Endothelial cell of umbilical vein (primary cell): ENCODE measurements around the gene BNC2. TPM values are rescaled to one million over a fixed set of nuclear protein-coding genes. Genes with fewer than 3 reads are reported as not detected.

Experiments used
- BruUV-seq: library from RNA; stranded (reverse); fragments of 400-500 nt; replicated peaks from 2 replicates; lab custom pipeline; 2021; lab: Mats Ljungman, UMichigan
- CTCF ChIA-PET: fragments of 300-600, 350-600 bp; sonication (Branson Sonifier 250); formaldehyde crosslinking; loops from one replicate; lab custom pipeline; 2021; ENCODE audit warnings: antibody characterized with exemption, inconsistent platforms; lab: Charles Lee
- POLR2A ChIA-PET: fragments of 300-600, 350-600 bp; sonication (Branson Sonifier 250); formaldehyde crosslinking; loops from one replicate; lab custom pipeline; 2021; ENCODE audit warnings: antibody characterized with exemption, inconsistent platforms; lab: Charles Lee
- DNase-seq: peaks from one replicate; pipeline ENCODE4 v3.0.0-alpha.2; 2011; ENCODE audit warnings: low read depth, low spot score
- FAIRE-seq: peaks from 2 replicates; lab custom pipeline; 2011; peaks lifted over from hg19 to GRCh38; lab: Jason Lieb, UNC
- H2AFZ ChIP-seq: 2 replicates; pipeline ENCODE4 v1.6.0; 2012; ENCODE audit warnings: low read depth, low read length, control low read depth, inconsistent platforms
- H3K27ac ChIP-seq: 2 replicates; pipeline ENCODE4 v1.5.1; 2011; ENCODE audit warnings: low read depth, mild to moderate bottlenecking, control low read depth, low read length, moderate library complexity; ENCODE audit not compliant: insufficient read depth
- H3K27me3 ChIP-seq, 2 experiments: 2 replicates each; pipeline versions ENCODE4 v1.6.0 to v1.6.1; 2011; ENCODE audit warnings: low read length in 2 of 2, mixed read lengths in 1 of 2; ENCODE audit not compliant: control insufficient read depth in 2 of 2, insufficient read depth in 2 of 2
- H3K36me3 ChIP-seq, 2 experiments: 2 replicates in 1 of 2; 3 replicates in 1 of 2; pipeline ENCODE4 v1.5.1; 2011; ENCODE audit warnings: low read length in 2 of 2, mild to moderate bottlenecking in 1 of 2, moderate library complexity in 1 of 2; ENCODE audit not compliant: control insufficient read depth in 2 of 2, insufficient read depth in 2 of 2; ENCODE audit errors: extremely low read depth in 1 of 2
- H3K4me1 ChIP-seq: 3 replicates; pipeline ENCODE4 v1.5.1; 2011; ENCODE audit warnings: mild to moderate bottlenecking, low read length; ENCODE audit not compliant: control insufficient read depth, insufficient read depth; ENCODE audit errors: extremely low read depth
- H3K4me2 ChIP-seq: 2 replicates; pipeline ENCODE4 v1.6.1; 2011; ENCODE audit warnings: low read length, control low read depth, mixed read lengths; ENCODE audit not compliant: insufficient read depth
- H3K4me3 ChIP-seq, 3 experiments: fragments of 200-600 bp in 1 of 3; sonication (generic), shearing (Covaris generic) in 1 of 3; replicated peaks in 1 of 3; 2 replicates each; pipeline ENCODE4 v1.5.1; 2011 to 2016; ENCODE audit warnings: control low read depth in 3 of 3, low read length in 3 of 3, mild to moderate bottlenecking in 2 of 3, inconsistent platforms in 1 of 3, low read depth in 1 of 3, moderate library complexity in 1 of 3; ENCODE audit not compliant: insufficient read depth in 1 of 3
- H3K79me2 ChIP-seq: 2 replicates; pipeline ENCODE4 v1.6.0; 2012; ENCODE audit warnings: low read length, inconsistent platforms; ENCODE audit not compliant: control insufficient read depth, insufficient read depth
- H3K9ac ChIP-seq: replicated peaks from 2 replicates; pipeline ENCODE3; 2011; ENCODE audit warnings: low read length, control low read depth; ENCODE audit not compliant: insufficient read depth; ENCODE audit errors: extremely low read depth
- H3K9me1 ChIP-seq: replicated peaks from 3 replicates; pipeline ENCODE4 v1.6.0; 2011; ENCODE audit warnings: mild to moderate bottlenecking, low read length; ENCODE audit not compliant: control insufficient read depth, insufficient read depth; ENCODE audit errors: extremely low read depth
- H3K9me3 ChIP-seq: replicated peaks from 2 replicates; pipeline ENCODE4 v1.5.1; 2012; ENCODE audit warnings: low read length, inconsistent platforms; ENCODE audit not compliant: control insufficient read depth, insufficient read depth
- H4K20me1 ChIP-seq: replicated peaks from 2 replicates; pipeline ENCODE3; 2011; ENCODE audit warnings: mild to moderate bottlenecking, low read length; ENCODE audit not compliant: control insufficient read depth, insufficient read depth; ENCODE audit errors: extremely low read depth
- EZH2 ChIP-seq: IDR thresholded peaks from 2 replicates; pipeline ENCODE4 v1.6.1; 2012; ENCODE audit warnings: borderline replicate concordance, low read depth, mild to moderate bottlenecking, moderate library complexity, low read length, inconsistent platforms; ENCODE audit not compliant: severe bottlenecking
- FOS ChIP-seq: IDR thresholded peaks from 2 replicates; pipeline ENCODE4 v1.6.1; 2011; ENCODE audit warnings: mild to moderate bottlenecking, low read length, moderate library complexity, borderline replicate concordance; ENCODE audit not compliant: insufficient read depth
- GATA2 ChIP-seq: IDR thresholded peaks from 2 replicates; pipeline ENCODE4 v1.7.0; 2011; ENCODE audit warnings: low read depth, mild to moderate bottlenecking, moderate library complexity, mixed read lengths, low read length; ENCODE audit not compliant: insufficient read length, insufficient read depth
- JUN ChIP-seq: IDR thresholded peaks from 2 replicates; pipeline ENCODE4 v1.6.1; 2011; ENCODE audit warnings: borderline replicate concordance, low read depth; ENCODE audit not compliant: insufficient read length, insufficient read depth
- MYC ChIP-seq: IDR thresholded peaks from one replicate; pipeline ENCODE4 v1.6.1; 2011; ENCODE audit warnings: mild to moderate bottlenecking, low read depth, low read length
- POLR2A ChIP-seq: IDR thresholded peaks from 2 replicates; pipeline ENCODE4 v1.6.1; 2012; ENCODE audit warnings: low read depth, mild to moderate bottlenecking, control low read depth, low read length
- POLR2AphosphoS5 ChIP-seq: IDR thresholded peaks from 2 replicates; pipeline ENCODE4 v1.6.1; 2012; ENCODE audit warnings: low read depth, mild to moderate bottlenecking, control low read depth, low read length, moderate library complexity; ENCODE audit not compliant: insufficient read depth
- dilution Hi-C: fragments of 300-500 bp; cut with MboI; formaldehyde crosslinking; loops from one replicate; pipeline ENCODE4 v1.15.0; 2019; ENCODE audit warnings: low sequenced_read_pairs; ENCODE audit not compliant: extremely low pct_ligation_motif_present
- intact Hi-C: fragments of 100-400 bp; cut with micrococcal nuclease; formaldehyde crosslinking; loops from one replicate; pipeline ENCODE4 v1.10.0; 2022
- polyA plus RNA-seq, 4 experiments: library from polyadenylated mRNA; depleted of rRNA in 3 of 4; stranded (reverse) in 3 of 4; unstranded in 1 of 4; fragments of >200 nt; gene quantifications; 2 replicates each; pipeline versions ENCODE4 v1.2.1 to v1.2.3, GENCODE V29; 2011 to 2012; ENCODE audit warnings: missing spikeins in 1 of 4
- total RNA-seq: library from RNA; stranded (reverse); gene quantifications from 2 replicates; pipeline ENCODE4 v1.2.3, GENCODE V29; 2021
- TF ChIP-seq, protein P1 (sequence below), 2 donors: IDR thresholded peaks; 1 replicate in 1 of 2; 2 replicates in 1 of 2; pipeline ENCODE4 v1.5.1; 2011; ENCODE audit warnings: low read length in 2 of 2, mild to moderate bottlenecking in 2 of 2, moderate library complexity in 2 of 2, control low read depth in 1 of 2, inconsistent platforms in 1 of 2, low read depth in 1 of 2; ENCODE audit not compliant: insufficient read depth in 1 of 2; ENCODE audit errors: extremely low read depth in 1 of 2
- TF ChIP-seq, protein P2 (sequence below): IDR thresholded peaks from 2 replicates; pipeline ENCODE4 v1.6.1; 2011; ENCODE audit not compliant: insufficient read depth, insufficient read length

Gene BNC2
- total and polyA plus RNA-seq, 2 donors (not counting 3 experiments of a cell fraction or from before 2014, with no cell fraction given), result 12.1 to 34.3 TPM

DNA sequence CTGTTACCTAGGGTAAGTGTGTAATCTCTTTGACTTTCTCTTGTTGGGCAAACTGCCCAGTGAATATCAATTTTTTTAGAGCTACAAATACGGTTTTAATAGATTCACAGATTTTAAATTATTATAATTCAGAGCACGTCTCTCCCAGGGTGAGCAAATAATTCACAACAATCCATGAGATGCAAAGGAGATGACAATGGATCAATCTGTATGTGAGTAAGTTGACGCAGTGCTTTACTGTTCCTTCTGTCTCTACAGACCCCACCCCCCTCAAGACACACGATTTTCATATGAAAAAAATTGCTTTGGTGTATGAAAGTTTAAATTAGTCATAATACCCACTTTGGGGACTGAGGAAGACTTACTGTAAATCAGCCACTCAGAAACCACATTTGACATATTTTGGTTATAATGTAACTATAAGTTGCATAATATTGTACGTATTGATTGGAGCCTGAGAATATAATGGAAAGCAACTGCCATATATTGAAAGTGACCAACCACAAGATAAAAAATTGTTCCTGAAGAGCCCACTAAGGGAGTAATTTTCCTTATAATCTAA, 201.7 kb downstream of the BNC2 start:
- no TSS peak for BruUV-seq
- ChIA-PET CTCF (no interaction called here), POLR2A (interaction anchor here (0.6 kb wide), 1 partner anchor 32 kb away, joined by 3 read pairs; no protein-coding TSS in a partner anchor)
- no peaks in the 10 kb centered on the region for H3K36me3 ChIP-seq
- FAIRE-seq, result no peak
- H3K9me1 ChIP-seq, result no peaks in the 10 kb centered on the region
- H3K27ac ChIP-seq, result no peak overlapping the region
- no peaks in the 10 kb centered on the region for H3K9me3 ChIP-seq
- H3K4me1 ChIP-seq, result no peaks in the 10 kb centered on the region
- intact Hi-C loops (no loop called here), dilution Hi-C loops (no loop called here)
- no peak overlapping the region for H3K4me3 ChIP-seq
- no peak overlapping the region for H2AFZ ChIP-seq
- no peak for DNase-seq
- no peak overlapping the region for H3K4me2 ChIP-seq
- H3K9ac ChIP-seq, result no peak overlapping the region
- TF ChIP-seq POLR2AphosphoS5 (no peak), FOS (no peak), MYC (no peak), POLR2A (no peak), GATA2 (no peak), JUN (no peak), EZH2 (no peak)
- TF ChIP-seq, protein P1, sequence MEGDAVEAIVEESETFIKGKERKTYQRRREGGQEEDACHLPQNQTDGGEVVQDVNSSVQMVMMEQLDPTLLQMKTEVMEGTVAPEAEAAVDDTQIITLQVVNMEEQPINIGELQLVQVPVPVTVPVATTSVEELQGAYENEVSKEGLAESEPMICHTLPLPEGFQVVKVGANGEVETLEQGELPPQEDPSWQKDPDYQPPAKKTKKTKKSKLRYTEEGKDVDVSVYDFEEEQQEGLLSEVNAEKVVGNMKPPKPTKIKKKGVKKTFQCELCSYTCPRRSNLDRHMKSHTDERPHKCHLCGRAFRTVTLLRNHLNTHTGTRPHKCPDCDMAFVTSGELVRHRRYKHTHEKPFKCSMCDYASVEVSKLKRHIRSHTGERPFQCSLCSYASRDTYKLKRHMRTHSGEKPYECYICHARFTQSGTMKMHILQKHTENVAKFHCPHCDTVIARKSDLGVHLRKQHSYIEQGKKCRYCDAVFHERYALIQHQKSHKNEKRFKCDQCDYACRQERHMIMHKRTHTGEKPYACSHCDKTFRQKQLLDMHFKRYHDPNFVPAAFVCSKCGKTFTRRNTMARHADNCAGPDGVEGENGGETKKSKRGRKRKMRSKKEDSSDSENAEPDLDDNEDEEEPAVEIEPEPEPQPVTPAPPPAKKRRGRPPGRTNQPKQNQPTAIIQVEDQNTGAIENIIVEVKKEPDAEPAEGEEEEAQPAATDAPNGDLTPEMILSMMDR (IDR thresholded peaks at IDR 0.05; ENCODE audit: extremely low read depth in 1 of 2, insufficient read depth in 1 of 2, low read depth in 1 of 2, low read length in 2 of 2), result no peak
- TF ChIP-seq, protein P2, sequence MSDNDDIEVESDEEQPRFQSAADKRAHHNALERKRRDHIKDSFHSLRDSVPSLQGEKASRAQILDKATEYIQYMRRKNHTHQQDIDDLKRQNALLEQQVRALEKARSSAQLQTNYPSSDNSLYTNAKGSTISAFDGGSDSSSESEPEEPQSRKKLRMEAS, result no peak
- no peaks in the 10 kb centered on the region for H3K27me3 ChIP-seq
- H3K79me2 ChIP-seq, result peaks cover 26% of the 10 kb centered on the region
- no peaks in the 10 kb centered on the region for H4K20me1 ChIP-seq
